ENCODE measurements around the gene KRTAP6-1.

The KRTAP6-1 gene

GRCh38 chr21:30598802-30599201 lies 14.9 kb downstream of the KRTAP6-1 start, which contains the start of gene KRTAP6-2:
KRTAP6-2 (minus strand) TSS chr21:30598902; CDS start chr21:30598874, 28 bp downstream.
- no peak for DNase-seq (ENCODE audit: low read depth in 1 of 2, low spot score in 1 of 2)
- Histone ChIP-seq H3K4me3 (replicated peaks; ENCODE audit: insufficient read depth, low read length) (no peak within 1 kb of the TSS), H3K27ac (replicated peaks) (no peak within 1 kb of the TSS), H3K27me3 (ENCODE audit: insufficient read depth, poor library complexity, severe bottlenecking) (no peaks in the 10 kb centered on the region)
- TF ChIP-seq SPI1 (IDR thresholded peaks at IDR 0.05; ENCODE audit: borderline replicate concordance, low read depth) (no peak), GABPA (IDR thresholded peaks at IDR 0.05; ENCODE audit: low read depth) (no peak), REST (IDR thresholded peaks at IDR 0.05; ENCODE audit: insufficient replicate concordance, low read depth) (no peak), POLR2AphosphoS5 (IDR thresholded peaks at IDR 0.05; ENCODE audit: low read depth) (no peak)
- TF ChIP-seq, protein P1, sequence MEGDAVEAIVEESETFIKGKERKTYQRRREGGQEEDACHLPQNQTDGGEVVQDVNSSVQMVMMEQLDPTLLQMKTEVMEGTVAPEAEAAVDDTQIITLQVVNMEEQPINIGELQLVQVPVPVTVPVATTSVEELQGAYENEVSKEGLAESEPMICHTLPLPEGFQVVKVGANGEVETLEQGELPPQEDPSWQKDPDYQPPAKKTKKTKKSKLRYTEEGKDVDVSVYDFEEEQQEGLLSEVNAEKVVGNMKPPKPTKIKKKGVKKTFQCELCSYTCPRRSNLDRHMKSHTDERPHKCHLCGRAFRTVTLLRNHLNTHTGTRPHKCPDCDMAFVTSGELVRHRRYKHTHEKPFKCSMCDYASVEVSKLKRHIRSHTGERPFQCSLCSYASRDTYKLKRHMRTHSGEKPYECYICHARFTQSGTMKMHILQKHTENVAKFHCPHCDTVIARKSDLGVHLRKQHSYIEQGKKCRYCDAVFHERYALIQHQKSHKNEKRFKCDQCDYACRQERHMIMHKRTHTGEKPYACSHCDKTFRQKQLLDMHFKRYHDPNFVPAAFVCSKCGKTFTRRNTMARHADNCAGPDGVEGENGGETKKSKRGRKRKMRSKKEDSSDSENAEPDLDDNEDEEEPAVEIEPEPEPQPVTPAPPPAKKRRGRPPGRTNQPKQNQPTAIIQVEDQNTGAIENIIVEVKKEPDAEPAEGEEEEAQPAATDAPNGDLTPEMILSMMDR (IDR thresholded peaks at IDR 0.05; ENCODE audit: insufficient read depth, low read length), result no peak

DNA sequence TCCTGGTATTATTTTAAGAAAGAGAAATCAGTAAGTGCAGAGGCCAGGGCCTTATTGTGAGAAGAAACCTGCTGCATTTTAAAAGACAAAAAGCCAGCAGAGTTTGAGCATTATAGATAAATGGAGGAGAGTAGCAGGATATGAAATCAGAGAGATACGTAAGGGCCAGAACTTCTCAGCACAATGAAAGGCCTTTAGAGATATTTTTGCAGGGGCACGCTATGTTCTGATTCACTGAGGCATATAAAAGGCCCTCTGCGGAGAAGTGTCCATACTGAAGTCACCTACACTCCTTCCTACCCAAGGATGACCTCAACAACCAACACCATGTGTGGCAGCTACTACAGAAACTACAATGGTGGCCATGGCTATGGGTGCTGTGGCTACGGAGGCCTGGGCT lies 21.6 kb downstream of the KRTAP6-1 start, which contains the start of gene KRTAP6-3:
KRTAP6-3 (plus strand) TSS at position 301 of the 400 bp plus-strand sequence; CDS start at position 307, 6 bp downstream.
- no peak for DNase-seq (ENCODE audit: low read depth in 1 of 2, low spot score in 1 of 2)
- TF ChIP-seq SPI1 (IDR thresholded peaks at IDR 0.05; ENCODE audit: borderline replicate concordance, low read depth) (no peak), POLR2AphosphoS5 (IDR thresholded peaks at IDR 0.05; ENCODE audit: low read depth) (no peak), REST (IDR thresholded peaks at IDR 0.05; ENCODE audit: insufficient replicate concordance, low read depth) (no peak)
- TF ChIP-seq, protein P1 (IDR thresholded peaks at IDR 0.05; ENCODE audit: insufficient read depth, low read length), result no peak
- H3K4me3 ChIP-seq (replicated peaks; ENCODE audit: insufficient read depth, low read length), result no peak within 1 kb of the TSS
- H3K27me3 ChIP-seq (ENCODE audit: insufficient read depth, poor library complexity, severe bottlenecking), result no peaks in the 10 kb centered on the region
- H3K27ac ChIP-seq (replicated peaks), result no peak within 1 kb of the TSS

- DNase-seq (ENCODE audit: low read depth in 1 of 2, low spot score in 1 of 2), result no peak
- TF ChIP-seq SPI1 (IDR thresholded peaks at IDR 0.05; ENCODE audit: borderline replicate concordance, low read depth), result no peak
- Histone ChIP-seq H3K27ac (replicated peaks) (no peak within 1 kb of the TSS), H3K27me3 (ENCODE audit: insufficient read depth, poor library complexity, severe bottlenecking) (no peaks in the 10 kb centered on the region), H3K4me3 (replicated peaks; ENCODE audit: insufficient read depth, low read length) (no peak within 1 kb of the TSS)
Measured at GRCh38 chr21:30590297-30590696, 23.4 kb downstream of the KRTAP6-1 start, which contains the start of gene KRTAP22-2. KRTAP22-2 (minus strand) TSS chr21:30590397.

GRCh38 chr21:30582870-30583269 lies 30.9 kb downstream of the KRTAP6-1 start:
- Histone ChIP-seq H3K27ac (replicated peaks) (no peak overlapping the region), H3K27me3 (ENCODE audit: insufficient read depth, poor library complexity, severe bottlenecking) (no peaks in the 10 kb centered on the region), H3K4me3 (replicated peaks; ENCODE audit: insufficient read depth, low read length) (no peak overlapping the region)
- DNase-seq (ENCODE audit: low read depth in 1 of 2, low spot score in 1 of 2), result no peak
- no peak for TF ChIP-seq GABPA (IDR thresholded peaks at IDR 0.05; ENCODE audit: low read depth)
- TF ChIP-seq POLR2AphosphoS5 (IDR thresholded peaks at IDR 0.05; ENCODE audit: low read depth), result no peak
- no peak for TF ChIP-seq REST (IDR thresholded peaks at IDR 0.05; ENCODE audit: insufficient replicate concordance, low read depth)
- no peak for TF ChIP-seq SPI1 (IDR thresholded peaks at IDR 0.05; ENCODE audit: borderline replicate concordance, low read depth)
- TF ChIP-seq, protein P1 (IDR thresholded peaks at IDR 0.05; ENCODE audit: insufficient read depth, low read length), result no peak

Measured in HL-60 (cell line).